ENCODE measurements around the gene KCP. TPM values are rescaled to one million over a fixed set of nuclear protein-coding genes. Genes with fewer than 3 reads are reported as not detected.

KCP gene
- total RNA-seq, 2 experiments from 2014 or later, result 0.11 TPM; not detected in 1

GRCh38 chr7:128861957-128862570 lies 48.4 kb downstream of the KCP start:
- Mint-ChIP-seq H3K4me3 (peak overlapping the region; percentile 99), H3K27me3 (no peaks in the 10 kb centered on the region), H3K27ac (peak overlapping the region; percentile 81), H3K4me1 (ENCODE audit: low read depth) (peaks cover 37% of the 10 kb centered on the region), H3K36me3 (ENCODE audit: low read depth) (peaks cover 17% of the 10 kb centered on the region), H3K9me3 (no peaks in the 10 kb centered on the region)
- ChIA-PET CTCF (interaction anchor here (0.9 to 3.8 kb wide), 3 partner anchors 20 to 229 kb away, joined by 3 to 45 read pairs (median 4); no protein-coding TSS in a partner anchor), POLR2A (interaction anchor here (1.0 to 2.1 kb wide), 6 partner anchors 19 to 302 kb away, joined by 3 to 10 read pairs (median 4); partner anchors contain the start of gene CALU)
- TF ChIP-seq, protein P1, sequence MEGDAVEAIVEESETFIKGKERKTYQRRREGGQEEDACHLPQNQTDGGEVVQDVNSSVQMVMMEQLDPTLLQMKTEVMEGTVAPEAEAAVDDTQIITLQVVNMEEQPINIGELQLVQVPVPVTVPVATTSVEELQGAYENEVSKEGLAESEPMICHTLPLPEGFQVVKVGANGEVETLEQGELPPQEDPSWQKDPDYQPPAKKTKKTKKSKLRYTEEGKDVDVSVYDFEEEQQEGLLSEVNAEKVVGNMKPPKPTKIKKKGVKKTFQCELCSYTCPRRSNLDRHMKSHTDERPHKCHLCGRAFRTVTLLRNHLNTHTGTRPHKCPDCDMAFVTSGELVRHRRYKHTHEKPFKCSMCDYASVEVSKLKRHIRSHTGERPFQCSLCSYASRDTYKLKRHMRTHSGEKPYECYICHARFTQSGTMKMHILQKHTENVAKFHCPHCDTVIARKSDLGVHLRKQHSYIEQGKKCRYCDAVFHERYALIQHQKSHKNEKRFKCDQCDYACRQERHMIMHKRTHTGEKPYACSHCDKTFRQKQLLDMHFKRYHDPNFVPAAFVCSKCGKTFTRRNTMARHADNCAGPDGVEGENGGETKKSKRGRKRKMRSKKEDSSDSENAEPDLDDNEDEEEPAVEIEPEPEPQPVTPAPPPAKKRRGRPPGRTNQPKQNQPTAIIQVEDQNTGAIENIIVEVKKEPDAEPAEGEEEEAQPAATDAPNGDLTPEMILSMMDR (IDR thresholded peaks at IDR 0.05), result no peak
- ATAC-seq (ENCODE audit: poor library complexity) (no peak), DNase-seq (no peak)
- Histone ChIP-seq H3K27ac (ENCODE audit: low read depth in 1 of 2, low read length in 2 of 2) (peak overlapping the region in 1 of 2 donors; percentile 62), H3K4me1 (ENCODE audit: insufficient read depth, low read length) (peaks cover 27% of the 10 kb centered on the region), H3K27me3 (ENCODE audit: control insufficient read depth in 1 of 2, insufficient read depth in 2 of 2, low read length in 2 of 2) (no peaks in the 10 kb centered on the region), H3K36me3 (ENCODE audit: insufficient read depth, low read length) (peaks cover 15% of the 10 kb centered on the region), H3K9me3 (ENCODE audit: control insufficient read depth in 1 of 2, insufficient read depth in 1 of 2, low read length in 2 of 2) (no peaks in the 10 kb centered on the region), H3K4me3 (ENCODE audit: low read length) (peak overlapping the region; percentile 87)
- intact Hi-C loops (cut with DNase I, micrococcal nuclease), result loop anchor here (2.0 to 10.0 kb wide), 5 partner anchors 21 to 1210 kb away; partner anchors contain the start of genes CALU (in 1 of the 2), CCDC136 (in 1 of the 2), SND1 (in 1 of the 2) and STRIP2 (in 1 of the 2)

DNA sequence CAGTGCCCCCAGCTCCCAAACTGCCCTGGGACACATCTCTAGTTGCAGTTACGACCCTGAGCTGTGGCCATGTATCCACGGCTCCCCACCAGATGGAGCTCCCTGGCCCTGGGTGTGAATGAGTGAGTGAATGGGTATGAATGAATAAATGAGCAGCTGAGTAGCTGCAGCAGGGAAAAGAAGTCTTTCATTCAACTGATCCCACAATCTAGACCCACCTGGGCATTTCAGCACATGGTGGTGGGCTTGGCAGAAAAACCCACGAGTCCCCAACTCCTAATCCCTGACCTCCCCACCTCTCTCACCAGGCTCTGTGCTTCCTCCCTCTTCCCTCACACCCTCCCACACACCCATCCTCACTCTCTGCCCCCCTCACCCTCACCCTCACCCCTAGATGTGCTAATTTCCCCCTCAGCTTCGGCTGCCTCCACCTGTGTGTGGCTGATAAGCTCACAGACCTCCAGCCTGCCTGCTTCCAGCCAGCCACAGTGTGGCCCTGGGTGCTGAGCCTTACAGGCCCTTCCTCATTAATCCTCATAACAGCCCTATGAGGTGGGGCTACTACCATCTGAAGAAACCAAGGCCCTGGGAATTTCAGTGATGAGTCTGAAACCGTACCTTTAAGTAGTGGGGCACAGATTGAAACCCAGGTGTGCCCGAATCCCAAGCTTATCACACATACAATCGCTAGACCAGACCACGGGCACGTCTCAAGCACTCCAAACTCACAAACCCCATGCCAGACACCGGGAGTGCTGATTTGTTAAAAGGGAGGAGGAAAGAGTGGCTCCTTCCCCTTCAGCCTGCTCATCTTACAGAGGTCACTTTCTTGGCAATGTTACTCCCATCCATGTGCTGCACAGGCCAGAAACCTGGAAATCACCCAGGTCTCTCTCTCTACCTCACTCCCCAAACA lies 50.1 kb downstream of the KCP start:
- H3K4me3 ChIP-seq (ENCODE audit: low read length), result no peak overlapping the region
- no peak for ATAC-seq (ENCODE audit: poor library complexity)
- peaks cover 27% of the 10 kb centered on the region for H3K4me1 ChIP-seq (ENCODE audit: insufficient read depth, low read length)
- H3K36me3 ChIP-seq (ENCODE audit: insufficient read depth, low read length), result peaks cover 9% of the 10 kb centered on the region
- H3K9me3 ChIP-seq (ENCODE audit: control insufficient read depth in 1 of 2, insufficient read depth in 1 of 2, low read length in 2 of 2), result no peaks in the 10 kb centered on the region
- DNase-seq, result no peak
- H3K27me3 ChIP-seq (ENCODE audit: control insufficient read depth in 1 of 2, insufficient read depth in 2 of 2, low read length in 2 of 2), result no peaks in the 10 kb centered on the region
- H3K36me3 Mint-ChIP-seq (ENCODE audit: low read depth), result peaks cover 12% of the 10 kb centered on the region
- CTCF ChIA-PET, result interaction anchor here (1.2 to 1.5 kb wide), 2 partner anchors 18 to 23 kb away, joined by 4 to 6 read pairs; no protein-coding TSS in a partner anchor
- intact Hi-C loops (cut with DNase I, micrococcal nuclease), result loop anchor here in 1 of 2 experiments (5.0 to 10.0 kb wide), 3 partner anchors 123 to 1208 kb away; partner anchors contain the start of genes CALU, SND1 and STRIP2
- no peak overlapping the region for H3K27ac ChIP-seq (ENCODE audit: low read depth in 1 of 2, low read length in 2 of 2)
- TF ChIP-seq, protein P1 (IDR thresholded peaks at IDR 0.05), result no peak
- POLR2A ChIA-PET, result no interaction called here
- H3K27me3 Mint-ChIP-seq, result no peaks in the 10 kb centered on the region
- H3K4me1 Mint-ChIP-seq (ENCODE audit: low read depth), result peaks cover 27% of the 10 kb centered on the region
- H3K9me3 Mint-ChIP-seq, result no peaks in the 10 kb centered on the region
- peak overlapping the region; percentile 7 for H3K4me3 Mint-ChIP-seq
- H3K27ac Mint-ChIP-seq, result no peak overlapping the region

Data from CD4-positive, alpha-beta T cell (primary cell).